HG02885 (cell line): ENCODE data around the gene STX2.
A peak's percentile ranks its signal among the peaks of the same experiment; 100 is the strongest.
"Not testable (repeated sequence)": the region's sequence is repeated elsewhere in the genome, so short reads cannot be mapped to it uniquely, and the experiment has no call there.

Experiments used
- ATAC-seq: cut with Tn5 transposase; IDR thresholded peaks from one replicate; pipeline ENCODE4 v1.9.1; 2021; ENCODE audit warnings: mild to moderate bottlenecking; ENCODE audit not compliant: unreplicated experiment, poor library complexity

Gene STX2

GRCh38 chr12:130870442-130871285 is 31.6 kb upstream of the STX2 start:
- ATAC-seq, result peak; percentile 65

- ATAC-seq, result no peak
Observed at GRCh38 chr12:130868412-130868811, 29.4 kb upstream of the STX2 start.

- ATAC-seq, result no peak
Observed at GRCh38 chr12:130863298-130863697, 24.2 kb upstream of the STX2 start.

GRCh38 chr12:130862771-130863170 is 23.7 kb upstream of the STX2 start:
- not testable (repeated sequence) for ATAC-seq

GRCh38 chr12:130862161-130862560 is 23.1 kb upstream of the STX2 start:
- no peak for ATAC-seq

- no peak for ATAC-seq
Observed at GRCh38 chr12:130860311-130860710, 21.3 kb upstream of the STX2 start.

GRCh38 chr12:130859161-130859560 is 20.1 kb upstream of the STX2 start:
- ATAC-seq, result no peak

GRCh38 chr12:130858084-130858483 is 19.0 kb upstream of the STX2 start:
- ATAC-seq, result no peak

GRCh38 chr12:130856088-130856487 is 17.0 kb upstream of the STX2 start:
- ATAC-seq, result no peak

- no peak for ATAC-seq
Observed at GRCh38 chr12:130850418-130851021, 11.5 kb upstream of the STX2 start.

- no peak for ATAC-seq
Observed at GRCh38 chr12:130849561-130850417, 10.7 kb upstream of the STX2 start.

- ATAC-seq, result not testable (repeated sequence)
Observed at GRCh38 chr12:130848785-130849305, 9.8 kb upstream of the STX2 start.

- ATAC-seq, result not testable (repeated sequence)
Observed at GRCh38 chr12:130848105-130848504, 9.1 kb upstream of the STX2 start.

GRCh38 chr12:130847112-130847511 is 8.1 kb upstream of the STX2 start:
- no peak for ATAC-seq

- ATAC-seq, result no peak
Observed at GRCh38 chr12:130846369-130846768, 7.3 kb upstream of the STX2 start.

- ATAC-seq, result no peak
Observed at GRCh38 chr12:130839770-130840404, 837 bp upstream of the STX2 start.

- peak; percentile 20 for ATAC-seq
Observed at GRCh38 chr12:130838284-130838950, 633 bp downstream of the STX2 start.

GRCh38 chr12:130835436-130835835 is 3.6 kb downstream of the STX2 start:
- ATAC-seq, result no peak

- ATAC-seq, result no peak
Observed at GRCh38 chr12:130835011-130835410, 4.0 kb downstream of the STX2 start.
